HG03045 (cell line): ENCODE results near the gene BPHL.
"Not testable (repeated sequence)": the region's sequence is repeated elsewhere in the genome, so short reads cannot be mapped to it uniquely, and the experiment has no call there.

Experiments used
- ATAC-seq: cut with Tn5 transposase; IDR thresholded peaks from one replicate; pipeline ENCODE4 v1.9.1; 2021; ENCODE audit warnings: mild to moderate bottlenecking, moderate library complexity; ENCODE audit not compliant: unreplicated experiment

Gene BPHL

GRCh38 chr6:3155416-3155815 lies 36.9 kb downstream of the BPHL start:
- not testable (repeated sequence) for ATAC-seq

- ATAC-seq: not testable (repeated sequence)
Observed at GRCh38 chr6:3156184-3157130, 37.9 kb downstream of the BPHL start.

GRCh38 chr6:3157131-3157933 lies 38.8 kb downstream of the BPHL start, which contains the start of gene TUBB2A:
TUBB2A (minus strand) TSS chr6:3157544; CDS start chr6:3157463, 81 bp downstream.
- peak; percentile 82 for ATAC-seq

GRCh38 chr6:3159805-3160781 lies 41.6 kb downstream of the BPHL start:
- ATAC-seq: no peak

GRCh38 chr6:3162067-3162497 lies 43.6 kb downstream of the BPHL start:
- no peak for ATAC-seq

GRCh38 chr6:3162565-3163247 lies 44.2 kb downstream of the BPHL start:
- ATAC-seq: peak; percentile 75

- no peak for ATAC-seq
Observed at GRCh38 chr6:3163248-3163594, 44.7 kb downstream of the BPHL start.

GRCh38 chr6:3164388-3164787 lies 45.9 kb downstream of the BPHL start:
- no peak for ATAC-seq

GRCh38 chr6:3165631-3166534 lies 47.4 kb downstream of the BPHL start:
- ATAC-seq: no peak

- not testable (repeated sequence) for ATAC-seq
Observed at GRCh38 chr6:3166535-3167225, 48.2 kb downstream of the BPHL start.

GRCh38 chr6:3168046-3168445 lies 49.5 kb downstream of the BPHL start:
- ATAC-seq: not testable (repeated sequence)

- not testable (repeated sequence) for ATAC-seq
Observed at GRCh38 chr6:3170676-3171075, 52.2 kb downstream of the BPHL start.

- not testable (repeated sequence) for ATAC-seq
Observed at GRCh38 chr6:3171313-3172175, 53.0 kb downstream of the BPHL start.

- ATAC-seq: not testable (repeated sequence)
Observed at GRCh38 chr6:3172789-3173188, 54.3 kb downstream of the BPHL start.

GRCh38 chr6:3173636-3174089 lies 55.2 kb downstream of the BPHL start:
- ATAC-seq: not testable (repeated sequence)

GRCh38 chr6:3175715-3176402 lies 57.3 kb downstream of the BPHL start:
- ATAC-seq: no peak
